Measurements from ENCODE around the gene WDR74. TPM values are rescaled to one million over a fixed set of nuclear protein-coding genes. Genes with fewer than 3 reads are reported as not detected.
"Not testable (repeated sequence)": the region's sequence is repeated elsewhere in the genome, so short reads cannot be mapped to it uniquely, and the experiment has no call there.

WDR74 gene
- total RNA-seq, 1 experiment from 2014 or later = 155 TPM

GRCh38 chr11:62830904-62831519 is 8.4 kb downstream of the WDR74 start:
- H3K4me1 ChIP-seq (ENCODE audit: insufficient read depth, low read length, poor library complexity, severe bottlenecking) = peaks cover 7% of the 10 kb centered on the region
- intact Hi-C loops (cut with micrococcal nuclease; ENCODE audit: unreplicated experiment) = loop anchor here (5.0 kb wide), 1 partner anchor 39 kb away; the partner anchor contains the start of gene TMEM223
- ChIA-PET CTCF (interaction anchor here (0.6 kb wide), 1 partner anchor 1487 kb away, joined by 3 read pairs; no protein-coding TSS in a partner anchor), POLR2A (ENCODE audit: low non-redundant PET) (interaction anchor here (0.8 to 1.6 kb wide), 3 partner anchors 10 to 104 kb away, joined by 3 to 26 read pairs (median 8); partner anchors contain the start of gene HNRNPUL2)
- peak overlapping the region; percentile 70 for H3K4me3 ChIP-seq (ENCODE audit: low read depth, low read length, poor library complexity, severe bottlenecking)
- H3K27me3 ChIP-seq (replicated peaks; ENCODE audit: insufficient read depth, low read depth, low read length, poor library complexity) = no peaks in the 10 kb centered on the region
- peak overlapping the region; percentile 91 for H3K27ac ChIP-seq (ENCODE audit: low read depth, low read length, poor library complexity, severe bottlenecking)
- TF ChIP-seq, protein P1, sequence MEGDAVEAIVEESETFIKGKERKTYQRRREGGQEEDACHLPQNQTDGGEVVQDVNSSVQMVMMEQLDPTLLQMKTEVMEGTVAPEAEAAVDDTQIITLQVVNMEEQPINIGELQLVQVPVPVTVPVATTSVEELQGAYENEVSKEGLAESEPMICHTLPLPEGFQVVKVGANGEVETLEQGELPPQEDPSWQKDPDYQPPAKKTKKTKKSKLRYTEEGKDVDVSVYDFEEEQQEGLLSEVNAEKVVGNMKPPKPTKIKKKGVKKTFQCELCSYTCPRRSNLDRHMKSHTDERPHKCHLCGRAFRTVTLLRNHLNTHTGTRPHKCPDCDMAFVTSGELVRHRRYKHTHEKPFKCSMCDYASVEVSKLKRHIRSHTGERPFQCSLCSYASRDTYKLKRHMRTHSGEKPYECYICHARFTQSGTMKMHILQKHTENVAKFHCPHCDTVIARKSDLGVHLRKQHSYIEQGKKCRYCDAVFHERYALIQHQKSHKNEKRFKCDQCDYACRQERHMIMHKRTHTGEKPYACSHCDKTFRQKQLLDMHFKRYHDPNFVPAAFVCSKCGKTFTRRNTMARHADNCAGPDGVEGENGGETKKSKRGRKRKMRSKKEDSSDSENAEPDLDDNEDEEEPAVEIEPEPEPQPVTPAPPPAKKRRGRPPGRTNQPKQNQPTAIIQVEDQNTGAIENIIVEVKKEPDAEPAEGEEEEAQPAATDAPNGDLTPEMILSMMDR (conservative IDR thresholded peaks at IDR 0.05; ENCODE audit: low read depth, low read length) = no peak
- no peak for TF ChIP-seq EZH2 (IDR thresholded peaks at IDR 0.05; ENCODE audit: borderline replicate concordance, low read depth, low read length, poor library complexity, severe bottlenecking)
- BruUV-seq (replicated peaks) = no TSS peak
- DNase-seq (ENCODE audit: low spot score) = peak; percentile 71
- H3K36me3 ChIP-seq (ENCODE audit: insufficient read depth, low read length, poor library complexity, severe bottlenecking) = peaks cover 39% of the 10 kb centered on the region
- H3K9me3 ChIP-seq (ENCODE audit: low read depth, low read length, poor library complexity, severe bottlenecking) = no peaks in the 10 kb centered on the region

DNA sequence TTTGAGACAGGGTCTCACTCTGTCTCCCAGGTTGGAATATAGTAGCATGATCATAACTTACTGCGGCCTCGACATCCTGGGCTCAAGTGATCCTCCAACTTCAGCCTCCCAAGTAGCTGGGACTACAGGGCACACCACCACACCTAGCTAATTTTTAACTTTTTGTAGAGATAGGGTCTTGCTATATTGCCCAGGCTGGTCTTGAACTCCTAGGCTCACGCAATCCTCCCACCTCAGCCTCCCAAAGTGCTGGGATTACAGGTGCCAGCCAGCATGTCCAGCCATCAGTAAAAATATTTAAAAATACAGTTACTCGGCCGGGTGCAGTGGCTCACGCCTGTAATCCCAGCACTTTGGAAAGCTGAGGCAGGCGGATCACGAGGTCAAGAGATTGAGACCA is 11.3 kb downstream of the WDR74 start:
- H3K4me3 ChIP-seq (ENCODE audit: low read depth, low read length, poor library complexity, severe bottlenecking); CTCF ChIA-PET; H3K4me1 ChIP-seq (ENCODE audit: insufficient read depth, low read length, poor library complexity, severe bottlenecking); POLR2A ChIA-PET (ENCODE audit: low non-redundant PET); H3K27me3 ChIP-seq (replicated peaks; ENCODE audit: insufficient read depth, low read depth, low read length, poor library complexity); BruUV-seq (replicated peaks); intact Hi-C loops (cut with micrococcal nuclease; ENCODE audit: unreplicated experiment); H3K27ac ChIP-seq (ENCODE audit: low read depth, low read length, poor library complexity, severe bottlenecking); DNase-seq (ENCODE audit: low spot score); H3K9me3 ChIP-seq (ENCODE audit: low read depth, low read length, poor library complexity, severe bottlenecking): not testable (repeated sequence)
- peaks cover 38% of the 10 kb centered on the region for H3K36me3 ChIP-seq (ENCODE audit: insufficient read depth, low read length, poor library complexity, severe bottlenecking)

DNA sequence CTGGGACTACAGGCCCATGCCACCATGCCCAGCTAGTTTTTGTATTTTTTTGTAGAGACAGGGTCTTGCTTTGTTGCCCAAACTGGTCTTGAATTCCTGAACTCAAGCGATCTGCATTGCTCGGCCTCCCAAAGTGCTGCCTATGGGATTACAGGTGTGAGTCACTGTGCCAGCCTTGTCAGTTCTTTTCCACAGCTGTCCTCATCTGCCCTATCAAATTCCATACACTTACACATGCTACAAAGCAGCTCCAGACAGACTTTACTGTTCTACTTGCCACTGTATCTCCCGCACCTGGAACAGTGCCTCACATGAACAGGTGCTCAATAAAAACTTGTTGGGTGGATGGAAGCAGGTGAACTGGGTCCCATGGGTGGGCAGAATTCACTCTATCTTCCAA is 15.7 kb downstream of the WDR74 start:
- no peak overlapping the region for H3K4me3 ChIP-seq (ENCODE audit: low read depth, low read length, poor library complexity, severe bottlenecking)
- ChIA-PET CTCF (no interaction called here), POLR2A (ENCODE audit: low non-redundant PET) (no interaction called here)
- no peaks in the 10 kb centered on the region for H3K4me1 ChIP-seq (ENCODE audit: insufficient read depth, low read length, poor library complexity, severe bottlenecking)
- H3K27me3 ChIP-seq (replicated peaks; ENCODE audit: insufficient read depth, low read depth, low read length, poor library complexity) = no peaks in the 10 kb centered on the region
- TF ChIP-seq, protein P1 (conservative IDR thresholded peaks at IDR 0.05; ENCODE audit: low read depth, low read length) = no peak
- TF ChIP-seq EZH2 (IDR thresholded peaks at IDR 0.05; ENCODE audit: borderline replicate concordance, low read depth, low read length, poor library complexity, severe bottlenecking) = no peak
- H3K27ac ChIP-seq (ENCODE audit: low read depth, low read length, poor library complexity, severe bottlenecking) = no peak overlapping the region
- DNase-seq (ENCODE audit: low spot score) = no peak
- no TSS peak for BruUV-seq (replicated peaks)
- peaks cover 58% of the 10 kb centered on the region for H3K36me3 ChIP-seq (ENCODE audit: insufficient read depth, low read length, poor library complexity, severe bottlenecking)
- intact Hi-C loops (cut with micrococcal nuclease; ENCODE audit: unreplicated experiment) = no loop called here
- H3K9me3 ChIP-seq (ENCODE audit: low read depth, low read length, poor library complexity, severe bottlenecking) = no peaks in the 10 kb centered on the region

DNA sequence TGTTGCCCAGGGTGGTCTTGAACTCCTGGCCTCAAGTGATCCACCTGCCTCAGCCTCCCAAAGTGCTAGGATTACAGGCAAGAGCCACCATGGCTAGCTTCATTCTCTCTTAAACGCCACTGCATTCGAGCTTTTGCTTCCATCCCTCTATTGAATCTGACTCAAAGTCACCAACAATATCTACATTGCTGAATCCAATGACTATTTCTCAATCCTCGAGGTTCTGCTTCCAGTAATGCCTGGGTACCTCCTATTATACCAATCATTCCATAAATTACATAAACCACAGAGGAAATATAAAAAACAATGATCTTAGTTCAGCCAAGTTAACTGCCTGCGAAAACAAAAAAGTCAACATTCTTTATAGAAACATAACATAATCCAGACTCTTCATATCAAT is 22.3 kb downstream of the WDR74 start:
- TF ChIP-seq, protein P1 (conservative IDR thresholded peaks at IDR 0.05; ENCODE audit: low read depth, low read length) = no peak
- no peak for TF ChIP-seq EZH2 (IDR thresholded peaks at IDR 0.05; ENCODE audit: borderline replicate concordance, low read depth, low read length, poor library complexity, severe bottlenecking)
- Histone ChIP-seq H3K4me1 (ENCODE audit: insufficient read depth, low read length, poor library complexity, severe bottlenecking) (no peaks in the 10 kb centered on the region), H3K4me3 (ENCODE audit: low read depth, low read length, poor library complexity, severe bottlenecking) (no peak overlapping the region), H3K9me3 (ENCODE audit: low read depth, low read length, poor library complexity, severe bottlenecking) (no peaks in the 10 kb centered on the region), H3K27me3 (replicated peaks; ENCODE audit: insufficient read depth, low read depth, low read length, poor library complexity) (no peaks in the 10 kb centered on the region), H3K27ac (ENCODE audit: low read depth, low read length, poor library complexity, severe bottlenecking) (no peak overlapping the region), H3K36me3 (ENCODE audit: insufficient read depth, low read length, poor library complexity, severe bottlenecking) (peaks cover 24% of the 10 kb centered on the region)
- no peak for DNase-seq (ENCODE audit: low spot score)
- intact Hi-C loops (cut with micrococcal nuclease; ENCODE audit: unreplicated experiment) = no loop called here
- CTCF ChIA-PET = no interaction called here
- BruUV-seq (replicated peaks) = no TSS peak
- POLR2A ChIA-PET (ENCODE audit: low non-redundant PET) = interaction anchor here (0.6 to 0.8 kb wide), 2 partner anchors 15 to 42 kb away, joined by 3 to 10 read pairs; partner anchors contain the start of gene STX5
